GM12875 (cell line): ENCODE data around the gene GSS.
A peak's percentile ranks its signal among the peaks of the same experiment; 100 is the strongest.

Experiments
- H3K4me3 ChIP-seq: one replicate; pipeline ENCODE4 v1.5.1; 2011; ENCODE audit warnings: low read depth, low read length, control low read depth
- TF ChIP-seq, protein P1 (sequence below): IDR thresholded peaks from 2 replicates; pipeline ENCODE4 v1.5.1; 2011; ENCODE audit warnings: low read depth, mild to moderate bottlenecking, control low read depth, inconsistent platforms, low read length, moderate library complexity, borderline replicate concordance; ENCODE audit not compliant: insufficient read depth

The GSS gene

GRCh38 chr20:34955231-34956040, at the start of gene GSS, which contains the start of gene MYH7B:
TSS of gene GSS (minus strand) at chr20:34955806. CDS start at chr20:34951852, 3,954 bp downstream.
TSS of gene MYH7B (plus strand) at chr20:34955868. CDS start at chr20:34978006, 22,138 bp downstream.
- TF ChIP-seq, protein P1, sequence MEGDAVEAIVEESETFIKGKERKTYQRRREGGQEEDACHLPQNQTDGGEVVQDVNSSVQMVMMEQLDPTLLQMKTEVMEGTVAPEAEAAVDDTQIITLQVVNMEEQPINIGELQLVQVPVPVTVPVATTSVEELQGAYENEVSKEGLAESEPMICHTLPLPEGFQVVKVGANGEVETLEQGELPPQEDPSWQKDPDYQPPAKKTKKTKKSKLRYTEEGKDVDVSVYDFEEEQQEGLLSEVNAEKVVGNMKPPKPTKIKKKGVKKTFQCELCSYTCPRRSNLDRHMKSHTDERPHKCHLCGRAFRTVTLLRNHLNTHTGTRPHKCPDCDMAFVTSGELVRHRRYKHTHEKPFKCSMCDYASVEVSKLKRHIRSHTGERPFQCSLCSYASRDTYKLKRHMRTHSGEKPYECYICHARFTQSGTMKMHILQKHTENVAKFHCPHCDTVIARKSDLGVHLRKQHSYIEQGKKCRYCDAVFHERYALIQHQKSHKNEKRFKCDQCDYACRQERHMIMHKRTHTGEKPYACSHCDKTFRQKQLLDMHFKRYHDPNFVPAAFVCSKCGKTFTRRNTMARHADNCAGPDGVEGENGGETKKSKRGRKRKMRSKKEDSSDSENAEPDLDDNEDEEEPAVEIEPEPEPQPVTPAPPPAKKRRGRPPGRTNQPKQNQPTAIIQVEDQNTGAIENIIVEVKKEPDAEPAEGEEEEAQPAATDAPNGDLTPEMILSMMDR: peak; percentile 47
- peak within 1 kb of the TSS; percentile 60 for H3K4me3 ChIP-seq

DNA sequence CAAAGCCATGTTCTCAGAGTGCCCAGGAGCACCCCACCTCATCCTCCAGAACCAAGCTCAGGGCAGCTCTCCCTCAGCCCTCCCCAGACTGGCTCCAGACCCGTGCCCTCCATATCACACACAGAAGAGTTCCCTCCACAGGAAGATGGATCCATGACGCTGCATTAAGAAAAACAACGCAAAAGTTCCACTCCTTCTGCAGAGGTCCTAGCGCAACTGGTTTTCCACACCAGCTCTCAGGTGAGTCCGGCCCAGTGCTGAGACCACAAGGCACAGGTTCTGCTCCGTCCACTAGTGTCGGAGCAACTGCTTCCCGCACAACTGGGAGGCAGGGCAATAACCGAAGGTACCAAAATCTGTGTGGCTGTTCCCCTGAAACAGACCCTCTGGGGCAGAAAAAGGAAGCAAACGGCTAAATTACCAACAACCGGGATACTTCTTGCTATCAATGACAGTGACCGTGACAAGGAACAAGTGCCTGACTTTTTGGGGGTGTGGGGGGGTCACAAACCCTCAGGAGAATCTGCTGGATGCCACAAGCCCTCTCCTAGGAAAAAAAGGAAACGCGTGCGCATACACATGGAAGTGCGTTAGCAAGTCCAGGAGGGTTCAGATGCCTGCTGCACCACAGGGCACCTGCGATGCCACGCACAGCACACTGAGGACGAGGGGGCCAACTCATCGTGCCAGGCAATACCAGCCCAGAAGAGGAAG, 49.3 kb upstream of the GSS start:
- TF ChIP-seq, protein P1: no peak
- no peak overlapping the region for H3K4me3 ChIP-seq

GRCh38 chr20:35004051-35004725, 48.6 kb upstream of the GSS start:
- TF ChIP-seq, protein P1: no peak
- no peak overlapping the region for H3K4me3 ChIP-seq

DNA sequence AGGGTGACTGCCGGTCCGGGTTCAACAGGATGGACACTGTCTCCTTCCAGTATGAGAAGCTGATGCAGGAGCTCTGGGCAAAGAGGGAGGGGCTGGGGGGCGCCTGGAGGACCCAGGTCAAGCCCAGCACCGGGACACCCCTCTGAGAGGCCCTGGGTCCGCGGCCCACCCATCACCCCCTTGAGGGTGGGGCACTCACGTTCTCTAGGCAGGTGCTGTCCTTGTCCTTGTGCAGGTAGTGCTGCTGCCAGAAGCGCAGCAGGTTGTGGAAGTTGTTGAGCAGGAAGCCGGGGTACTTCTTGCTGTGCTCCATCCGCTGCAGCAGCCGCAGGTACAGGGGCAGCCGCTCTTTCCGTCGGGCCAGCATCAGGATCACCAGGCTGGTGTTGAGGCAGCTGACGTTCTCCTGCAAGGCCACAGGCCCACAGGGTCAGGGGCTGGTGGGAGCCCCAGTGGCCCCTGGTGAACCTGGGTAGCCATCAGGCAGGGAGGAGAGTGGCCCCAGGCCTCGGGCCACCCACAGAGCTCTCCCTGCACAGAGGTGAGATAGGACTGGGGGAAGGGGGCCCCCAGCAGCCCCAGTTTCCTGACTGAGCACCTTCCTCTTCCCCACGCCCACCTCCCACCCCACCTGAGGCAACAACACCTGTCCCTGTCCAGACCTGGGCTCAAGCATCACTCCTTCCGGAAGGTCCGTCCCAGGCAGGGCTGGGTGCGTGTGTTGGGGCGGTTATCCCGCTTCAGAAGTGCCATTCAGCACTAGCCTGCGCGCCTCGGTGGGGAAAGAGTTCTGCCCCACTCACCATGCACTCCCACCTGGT, 47.8 kb upstream of the GSS start:
- TF ChIP-seq, protein P1: no peak
- H3K4me3 ChIP-seq: no peak overlapping the region

DNA sequence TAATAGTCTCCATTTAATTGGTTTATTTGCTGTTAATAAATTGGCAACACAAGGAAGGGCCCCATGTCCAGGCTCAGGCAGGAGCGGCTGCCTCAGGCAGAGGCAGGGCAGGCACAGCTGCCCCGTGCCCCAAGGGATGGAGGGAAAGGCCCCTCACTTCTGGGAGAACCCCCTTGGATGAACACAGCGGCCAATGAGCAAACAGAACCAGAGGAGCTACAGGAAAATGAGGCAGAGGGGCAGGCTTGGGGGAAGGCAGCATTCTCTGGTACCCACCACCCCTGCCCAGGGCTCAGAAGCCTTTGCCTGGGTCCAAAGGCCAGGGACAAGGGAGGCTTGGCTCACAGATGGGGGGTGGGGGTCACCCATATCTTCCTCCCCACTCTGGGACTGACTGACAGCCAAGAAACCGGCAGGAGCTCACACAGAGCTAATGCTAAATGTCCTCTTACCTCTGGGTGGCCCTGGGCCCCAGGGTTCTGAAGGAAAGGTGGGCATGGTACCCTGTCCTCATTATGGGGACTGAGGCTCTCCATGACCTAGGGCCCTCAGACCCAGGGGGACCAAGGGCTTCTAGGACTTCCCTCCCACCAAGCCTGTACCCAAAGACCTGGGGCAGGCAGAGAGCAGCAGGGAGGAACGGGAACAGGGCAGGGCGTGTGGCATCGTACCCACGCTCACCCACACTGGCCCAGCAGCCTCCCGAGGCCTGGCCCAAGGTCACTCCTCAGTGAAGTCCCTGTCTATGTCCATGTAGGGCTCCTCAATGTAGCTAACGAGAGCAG, 47.0 kb upstream of the GSS start:
- TF ChIP-seq, protein P1: no peak
- no peak overlapping the region for H3K4me3 ChIP-seq
